Heart left ventricle (tissue), 13 donors: ENCODE measurements around the gene TTC27.

ENCODE experiments used
- POLR2A ChIP-seq, 2 donors: fragments of 450-650 bp; IDR thresholded peaks; one replicate each; pipeline ENCODE4 v1.6.1; 2017; ENCODE audit warnings: antibody characterized with exemption in 2 of 2, mild to moderate bottlenecking in 2 of 2, moderate library complexity in 2 of 2
- TF ChIP-seq, protein P1 (sequence below), 12 donors: fragments of 200-600 bp; sonication (generic) in 4 of 12; IDR thresholded peaks; one replicate each; pipeline versions ENCODE4 v1.5.0 to v1.8.0; 2018 to 2022; ENCODE audit warnings: antibody characterized with exemption in 12 of 12, mild to moderate bottlenecking in 5 of 12
- donor health status: ischemic (EF 13 %, LVEDD 7.1; RV severe dilation, severe dysfunction).
- donor health status: DM: no; HTN: yes; CAD: no.
- donor health status: DM: no; HTN: no; CAD: no.
- donor health status: ischemic (EF 25% LVEDD 6.9; RV normal size, moderate dysfunction).
- donor health status: ischemic (EF 25% LVEDD 5.7; RV mildly dilated, moderate dysfunction).
- donor health status: ischemic (EF 35%, LVEDD 5.7; RV mildly dilated, moderate dysfunction).
- donor health status: nonischemic (EF 11% LVEDD 7.7; RV severe dilation, severe dysfunction).
- donor health status: DM: yes; HTN: yes; CAD: no.
- donor health status: PGD.
- donor health status: ischemic (EF 29% LVEDD 5.4; RV normal size, mild dysfunction).
- donor health status: nonischemic (EF 23%, LVEDD 6.1; RV moderate dilation, normal function).

DNA sequence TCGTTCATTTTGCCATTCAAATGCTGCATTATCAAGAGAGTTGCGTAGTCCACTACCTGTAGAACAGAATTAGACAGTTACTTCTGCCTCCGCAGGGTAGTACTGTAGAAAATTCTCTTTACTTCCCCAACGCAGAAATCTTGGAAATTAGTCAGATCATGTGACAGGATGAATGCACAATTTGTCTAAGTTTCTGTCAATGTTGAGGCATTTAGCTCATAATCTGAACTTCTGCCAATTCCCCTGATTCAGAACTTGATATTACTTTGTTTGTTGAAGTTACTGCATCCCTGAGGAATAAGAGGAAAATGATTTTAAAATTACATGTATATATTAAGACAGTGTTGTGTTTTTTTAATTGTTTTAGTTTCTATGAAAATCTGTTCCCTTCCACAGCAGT lies 83.4 kb downstream of the TTC27 start:
- TF ChIP-seq, protein P1, sequence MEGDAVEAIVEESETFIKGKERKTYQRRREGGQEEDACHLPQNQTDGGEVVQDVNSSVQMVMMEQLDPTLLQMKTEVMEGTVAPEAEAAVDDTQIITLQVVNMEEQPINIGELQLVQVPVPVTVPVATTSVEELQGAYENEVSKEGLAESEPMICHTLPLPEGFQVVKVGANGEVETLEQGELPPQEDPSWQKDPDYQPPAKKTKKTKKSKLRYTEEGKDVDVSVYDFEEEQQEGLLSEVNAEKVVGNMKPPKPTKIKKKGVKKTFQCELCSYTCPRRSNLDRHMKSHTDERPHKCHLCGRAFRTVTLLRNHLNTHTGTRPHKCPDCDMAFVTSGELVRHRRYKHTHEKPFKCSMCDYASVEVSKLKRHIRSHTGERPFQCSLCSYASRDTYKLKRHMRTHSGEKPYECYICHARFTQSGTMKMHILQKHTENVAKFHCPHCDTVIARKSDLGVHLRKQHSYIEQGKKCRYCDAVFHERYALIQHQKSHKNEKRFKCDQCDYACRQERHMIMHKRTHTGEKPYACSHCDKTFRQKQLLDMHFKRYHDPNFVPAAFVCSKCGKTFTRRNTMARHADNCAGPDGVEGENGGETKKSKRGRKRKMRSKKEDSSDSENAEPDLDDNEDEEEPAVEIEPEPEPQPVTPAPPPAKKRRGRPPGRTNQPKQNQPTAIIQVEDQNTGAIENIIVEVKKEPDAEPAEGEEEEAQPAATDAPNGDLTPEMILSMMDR (IDR thresholded peaks at IDR 0.05) = no peak
- TF ChIP-seq POLR2A (IDR thresholded peaks at IDR 0.05) = no peak
